Small intestine (tissue), 7 donors: ENCODE results near the gene TTLL9. TPM values are rescaled to one million over a fixed set of nuclear protein-coding genes. Genes with fewer than 3 reads are reported as not detected.

Source experiments
- DNase-seq, 2 donors: peaks; one replicate each; pipeline versions ENCODE4 v3.0.0 to v3.0.0-alpha.2; 2013
- FAIRE-seq: peaks from 2 replicates; lab custom pipeline; 2012; peaks lifted over from hg19 to GRCh38; lab: Jason Lieb, UNC
- H3K27ac ChIP-seq, 3 donors: one replicate each; pipeline ENCODE4 v1.5.1; 2013; ENCODE audit warnings: low read length in 2 of 3, mild to moderate bottlenecking in 2 of 3, control low read depth in 1 of 3, inconsistent platforms in 1 of 3, low read depth in 1 of 3, moderate library complexity in 1 of 3
- H3K27me3 ChIP-seq, 3 donors: one replicate each; pipeline ENCODE4 v1.6.1; 2013; ENCODE audit warnings: low read length in 3 of 3, inconsistent platforms in 1 of 3; ENCODE audit not compliant: control insufficient read depth in 3 of 3, insufficient read depth in 3 of 3
- H3K36me3 ChIP-seq, 3 donors: one replicate each; pipeline ENCODE4 v1.6.1; 2013; ENCODE audit warnings: low read length in 3 of 3, inconsistent platforms in 1 of 3, low read depth in 1 of 3, mild to moderate bottlenecking in 1 of 3, moderate library complexity in 1 of 3; ENCODE audit not compliant: control insufficient read depth in 3 of 3, insufficient read depth in 2 of 3
- H3K4me1 ChIP-seq, 3 donors: one replicate each; pipeline ENCODE4 v1.6.1; 2013; ENCODE audit warnings: low read length in 2 of 3, inconsistent platforms in 1 of 3, low read depth in 1 of 3, mild to moderate bottlenecking in 1 of 3, moderate library complexity in 1 of 3; ENCODE audit not compliant: control insufficient read depth in 3 of 3, insufficient read depth in 2 of 3
- H3K4me3 ChIP-seq, 3 donors: one replicate each; pipeline ENCODE4 v1.5.1; 2013; ENCODE audit warnings: low read length in 3 of 3, control low read depth in 1 of 3, inconsistent platforms in 1 of 3, low read depth in 1 of 3, mild to moderate bottlenecking in 1 of 3, moderate library complexity in 1 of 3
- H3K9me3 ChIP-seq, 2 donors: one replicate each; pipeline ENCODE4 v1.6.1; 2013; ENCODE audit warnings: low read depth in 1 of 2, low read length in 1 of 2; ENCODE audit not compliant: control insufficient read depth in 2 of 2, insufficient read depth in 1 of 2
- WGBS, 3 donors: extraction: QIAGEN DNeasy Blood & Tissue Kit; methylation state at CpG; one replicate each; pipeline ENCODE4 v1.1.7; 2013; 5-methylcytosine and 5-hydroxymethylcytosine counted together
- polyA plus RNA-seq, 4 donors: library from polyadenylated mRNA; stranded (reverse) in 3 of 4; unstranded in 1 of 4; fragments of 200-250 nt in 3 of 4; fragments of 120-200 nt in 1 of 4; gene quantifications; one replicate each; pipeline versions ENCODE4 v1.2.1 to v1.2.3, GENCODE V29; 2013
- donor health status: healthy with polysubstance abuse.
- donor health status: control.
- donor health status: control.
- donor health status: Bipolar disorder and iron deficiency.
- donor health status: healthy.

The TTLL9 gene
- polyA plus RNA-seq, 4 donors, result 0.07 to 0.38 TPM; not detected in 2

DNA sequence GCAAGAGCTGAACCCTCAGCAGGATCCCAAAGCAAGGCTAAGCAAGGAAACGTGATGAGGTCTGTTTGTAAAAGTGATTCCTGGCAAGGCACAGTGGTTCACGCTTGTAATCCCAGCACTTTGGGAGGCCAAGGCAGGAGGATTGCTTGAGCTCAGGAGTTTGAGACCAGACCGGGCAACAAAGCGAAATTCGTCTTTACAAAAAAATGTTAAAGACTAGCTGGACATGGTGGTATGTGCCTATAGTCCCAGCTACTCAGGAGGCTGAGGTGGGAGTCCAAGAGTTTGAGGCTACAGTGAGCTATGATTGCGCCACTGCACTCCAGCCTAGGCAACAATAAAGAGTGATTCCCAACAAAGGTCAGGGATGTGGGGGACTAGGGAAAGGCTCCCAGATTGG lies 93.5 kb downstream of the TTLL9 start:
- Histone ChIP-seq H3K27me3 (peaks cover 0 to 24% (median 16%) of the 10 kb centered on the region in 3 donors), H3K27ac (no peak overlapping the region), H3K9me3 (no peaks in the 10 kb centered on the region), H3K4me3 (no peak overlapping the region), H3K36me3 (no peaks in the 10 kb centered on the region), H3K4me1 (no peaks in the 10 kb centered on the region)
- FAIRE-seq (no peak), DNase-seq (no peak)
- 62 to 68% (median 64%) methylated on average over 6 of the region's 6 CpGs for WGBS, 3 donors

GRCh38 chr20:31966991-31967655 lies 96.7 kb downstream of the TTLL9 start:
- DNase-seq, result no peak
- 6 to 9% (median 7%) methylated on average over 5 of the region's 5 CpGs for WGBS, 3 donors
- Histone ChIP-seq H3K36me3 (no peaks in the 10 kb centered on the region), H3K4me1 (no peaks in the 10 kb centered on the region), H3K27ac (no peak overlapping the region), H3K27me3 (peaks cover 0 to 29% (median 10%) of the 10 kb centered on the region in 3 donors), H3K9me3 (no peaks in the 10 kb centered on the region), H3K4me3 (no peak overlapping the region)
- FAIRE-seq, result no peak

GRCh38 chr20:31967830-31968249 lies 97.4 kb downstream of the TTLL9 start, which contains the start of gene XKR7:
TSS of gene XKR7 (plus strand) at chr20:31968151. CDS start at chr20:31968176, 25 bp downstream.
- peaks cover 0 to 30% (median 10%) of the 10 kb centered on the region in 3 donors for H3K27me3 ChIP-seq

GRCh38 chr20:31968291-31969126 lies 98.1 kb downstream of the TTLL9 start:
- 2 to 7% (median 7%) methylated on average over 44 to 57 of the region's 57 CpGs for WGBS, 3 donors
- Histone ChIP-seq H3K4me1 (no peaks in the 10 kb centered on the region), H3K27me3 (peaks cover 0 to 28% (median 10%) of the 10 kb centered on the region in 3 donors), H3K36me3 (no peaks in the 10 kb centered on the region), H3K9me3 (no peaks in the 10 kb centered on the region), H3K4me3 (peak overlapping the region in 2 of 3 donors; percentile 13 to 41), H3K27ac (no peak overlapping the region)
- FAIRE-seq, result no peak
- peak; percentile 35 to 89 for DNase-seq

More at GRCh38 chr20:31967830-31968249, 97.4 kb downstream of the TTLL9 start, which contains the start of gene XKR7:
- no peak for FAIRE-seq
- Histone ChIP-seq H3K36me3 (no peaks in the 10 kb centered on the region), H3K4me1 (no peaks in the 10 kb centered on the region), H3K9me3 (no peaks in the 10 kb centered on the region), H3K4me3 (peak within 1 kb of the TSS in 2 of 3 donors; percentile 13 to 41), H3K27ac (no peak within 1 kb of the TSS)
- peak in 1 of 2 donors; percentile 9 for DNase-seq
- WGBS, 3 donors, result 1 to 8% (median 3%) methylated on average over 5 to 38 of the region's 38 CpGs

GRCh38 chr20:31969991-31970390 lies 99.6 kb downstream of the TTLL9 start:
- Histone ChIP-seq H3K9me3 (no peaks in the 10 kb centered on the region), H3K27me3 (peaks cover 0 to 29% (median 7%) of the 10 kb centered on the region in 3 donors), H3K36me3 (no peaks in the 10 kb centered on the region), H3K4me3 (no peak overlapping the region), H3K4me1 (no peaks in the 10 kb centered on the region), H3K27ac (no peak overlapping the region)
- WGBS, 3 donors, result 59 to 61% (median 61%) methylated on average over 5 of the region's 5 CpGs
- DNase-seq (no peak), FAIRE-seq (no peak)

DNA sequence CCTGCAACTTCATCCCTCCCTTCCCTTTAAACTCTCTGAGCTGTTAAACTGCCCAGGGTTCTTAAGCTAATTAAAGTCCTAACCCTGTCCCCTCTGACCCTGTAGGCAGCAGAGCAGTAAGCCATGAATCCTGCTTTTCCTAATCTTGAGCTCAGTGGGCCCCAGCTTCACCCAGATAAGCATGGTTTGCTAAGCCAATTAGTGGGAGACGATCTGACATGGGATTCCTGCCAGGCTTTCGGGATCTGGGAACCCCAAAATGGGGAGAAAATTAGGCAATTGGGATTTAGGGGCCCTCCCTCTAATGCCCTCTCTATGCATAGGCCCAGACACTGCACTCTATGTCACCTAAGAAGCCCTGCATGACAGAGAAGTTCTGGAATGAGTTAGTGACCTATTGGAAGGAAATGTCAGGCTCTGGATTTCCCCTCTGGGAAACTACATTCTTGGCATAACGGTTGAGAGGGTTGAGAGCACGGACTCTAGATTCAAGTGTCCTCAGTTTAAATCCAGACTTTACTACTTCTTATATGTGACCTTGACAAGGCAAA lies 102.1 kb downstream of the TTLL9 start:
- DNase-seq (no peak), FAIRE-seq (no peak)
- H3K27me3 ChIP-seq, result peaks cover 0 to 22% (median 3%) of the 10 kb centered on the region in 3 donors
- WGBS, 3 donors, result 25 to 29% (median 28%) methylated on average over 4 of the region's 4 CpGs
- no peaks in the 10 kb centered on the region for H3K4me1 ChIP-seq
- no peaks in the 10 kb centered on the region for H3K9me3 ChIP-seq
- no peak overlapping the region for H3K27ac ChIP-seq
- H3K36me3 ChIP-seq, result no peaks in the 10 kb centered on the region
- no peak overlapping the region for H3K4me3 ChIP-seq

DNA sequence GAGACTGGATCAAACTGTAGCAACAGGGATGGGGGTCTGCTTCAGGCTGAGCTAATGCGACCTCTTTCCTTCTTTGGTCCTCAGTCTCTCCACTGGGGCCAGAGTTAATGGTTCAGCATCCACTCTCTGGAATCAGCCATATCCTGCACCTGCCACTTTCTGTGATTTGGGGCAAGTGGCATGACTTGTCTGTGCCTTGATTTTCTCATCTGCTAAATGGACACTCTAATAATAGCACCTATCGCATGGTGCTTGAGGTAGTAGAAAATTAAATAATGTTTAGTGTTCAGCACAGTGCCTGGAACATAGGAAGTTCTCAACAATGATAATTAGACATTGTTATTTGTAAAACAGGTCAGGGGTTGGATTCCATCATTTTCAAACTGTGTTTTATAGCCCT lies 103.9 kb downstream of the TTLL9 start:
- Histone ChIP-seq H3K4me1 (no peaks in the 10 kb centered on the region), H3K27me3 (peaks cover 0 to 14% (median 3%) of the 10 kb centered on the region in 3 donors), H3K36me3 (no peaks in the 10 kb centered on the region), H3K9me3 (no peaks in the 10 kb centered on the region), H3K4me3 (no peak overlapping the region), H3K27ac (no peak overlapping the region)
- FAIRE-seq (no peak), DNase-seq (no peak)
- WGBS, 3 donors, result 84 to 94% (median 89%) methylated on average over 2 of the region's 2 CpGs

GRCh38 chr20:31974951-31975487 lies 104.6 kb downstream of the TTLL9 start:
- H3K27ac ChIP-seq, result no peak overlapping the region
- FAIRE-seq, result no peak
- DNase-seq, result no peak
- no peaks in the 10 kb centered on the region for H3K9me3 ChIP-seq
- H3K4me3 ChIP-seq, result no peak overlapping the region
- 28 to 44% (median 28%) methylated on average over 8 to 10 of the region's 10 CpGs for WGBS, 3 donors
- peaks cover 0 to 13% (median 3%) of the 10 kb centered on the region in 3 donors for H3K27me3 ChIP-seq
- no peaks in the 10 kb centered on the region for H3K36me3 ChIP-seq
- no peaks in the 10 kb centered on the region for H3K4me1 ChIP-seq
